GM19238 (cell line): ENCODE data around the gene TLR10.
"Not testable (repeated sequence)": the region's sequence is repeated elsewhere in the genome, so short reads cannot be mapped to it uniquely, and the experiment has no call there.

Experiments used
- DNase-seq: peaks from one replicate; pipeline ENCODE4 v3.0.0; 2011; ENCODE audit warnings: low spot score; ENCODE audit not compliant: insufficient read length

The TLR10 gene

GRCh38 chr4:38768968-38769394 lies 13.8 kb downstream of the TLR10 start:
- no peak for DNase-seq

GRCh38 chr4:38766940-38767339 lies 15.8 kb downstream of the TLR10 start:
- not testable (repeated sequence) for DNase-seq

GRCh38 chr4:38765382-38765781 lies 17.4 kb downstream of the TLR10 start:
- no peak for DNase-seq

- no peak for DNase-seq
Observed at GRCh38 chr4:38764277-38764676, 18.5 kb downstream of the TLR10 start.

GRCh38 chr4:38762560-38762959 lies 20.2 kb downstream of the TLR10 start:
- no peak for DNase-seq

- no peak for DNase-seq
Observed at GRCh38 chr4:38759790-38760122, 23.0 kb downstream of the TLR10 start.

- DNase-seq: no peak
Observed at GRCh38 chr4:38759113-38759789, 23.5 kb downstream of the TLR10 start.

GRCh38 chr4:38757945-38758600 lies 24.7 kb downstream of the TLR10 start:
- no peak for DNase-seq

GRCh38 chr4:38752941-38753806 lies 29.6 kb downstream of the TLR10 start:
- no peak for DNase-seq

- no peak for DNase-seq
Observed at GRCh38 chr4:38752372-38752940, 30.3 kb downstream of the TLR10 start.

GRCh38 chr4:38751341-38752010 lies 31.3 kb downstream of the TLR10 start:
- DNase-seq: no peak

GRCh38 chr4:38749336-38749735 lies 33.5 kb downstream of the TLR10 start:
- no peak for DNase-seq

GRCh38 chr4:38747629-38748028 lies 35.2 kb downstream of the TLR10 start:
- no peak for DNase-seq

GRCh38 chr4:38745881-38746280 lies 36.9 kb downstream of the TLR10 start:
- no peak for DNase-seq

GRCh38 chr4:38743866-38744265 lies 38.9 kb downstream of the TLR10 start:
- DNase-seq: no peak

- DNase-seq: no peak
Observed at GRCh38 chr4:38740303-38740702, 42.5 kb downstream of the TLR10 start.

- DNase-seq: no peak
Observed at GRCh38 chr4:38738940-38739803, 43.6 kb downstream of the TLR10 start.

- no peak for DNase-seq
Observed at GRCh38 chr4:38735870-38736269, 46.9 kb downstream of the TLR10 start.

- no peak for DNase-seq
Observed at GRCh38 chr4:38734911-38735310, 47.9 kb downstream of the TLR10 start.

- no peak for DNase-seq
Observed at GRCh38 chr4:38734446-38734845, 48.3 kb downstream of the TLR10 start.
